H1 (cell line): ENCODE results near the gene TGM1. TPM values are rescaled to one million over a fixed set of nuclear protein-coding genes. Genes with fewer than 3 reads are reported as not detected.

Experiments used
- CTCF ChIA-PET: fragments of 300-600 bp; sonication (Branson Sonifier 250); formaldehyde crosslinking; loops from one replicate; lab custom pipeline; 2021; ENCODE audit not compliant: partially characterized antibody; lab: Charles Lee
- POLR2A ChIA-PET: fragments of 300-600 bp; sonication (Branson Sonifier 250); formaldehyde crosslinking; loops from one replicate; lab custom pipeline; 2021; ENCODE audit warnings: inconsistent platforms; ENCODE audit not compliant: partially characterized antibody; lab: Charles Lee
- DNase-seq, 2 experiments: peaks; one replicate each; pipeline versions ENCODE4 v3.0.0 to v3.0.0-alpha.2; 2010 to 2022; ENCODE audit warnings: low spot score in 2 of 2, low read depth in 1 of 2, mixed read lengths in 1 of 2
- FAIRE-seq: peaks from 2 replicates; lab custom pipeline; 2011; peaks lifted over from hg19 to GRCh38; lab: Jason Lieb, UNC
- H2AFZ ChIP-seq: 2 replicates; pipeline ENCODE4 v1.8.1; 2012; ENCODE audit warnings: low read length, inconsistent platforms
- H2AK5ac ChIP-seq: 2 replicates; pipeline ENCODE4 v1.6.1; 2013; ENCODE audit warnings: low read depth, low read length
- H2BK120ac ChIP-seq: replicated peaks from 2 replicates; pipeline ENCODE3; 2013; ENCODE audit warnings: low read depth, low read length, inconsistent platforms
- H2BK12ac ChIP-seq: 2 replicates; pipeline ENCODE4 v1.6.1; 2013; ENCODE audit warnings: low read depth, low read length
- H2BK15ac ChIP-seq: 2 replicates; pipeline ENCODE4 v1.6.1; 2013; ENCODE audit warnings: low read length
- H2BK20ac ChIP-seq: 2 replicates; pipeline ENCODE4 v1.6.1; 2013; ENCODE audit warnings: low read length
- H2BK5ac ChIP-seq: 2 replicates; pipeline ENCODE4 v1.6.1; 2013; ENCODE audit warnings: low read depth, low read length
- H3K14ac ChIP-seq: 2 replicates; pipeline ENCODE4 v1.6.1; 2013; ENCODE audit warnings: inconsistent platforms; ENCODE audit not compliant: insufficient read length
- H3K18ac ChIP-seq: 2 replicates; pipeline ENCODE4 v1.6.1; 2013; ENCODE audit warnings: low read length; ENCODE audit errors: extremely low read depth
- H3K23ac ChIP-seq: 2 replicates; pipeline ENCODE4 v1.6.1; 2013; ENCODE audit warnings: inconsistent platforms; ENCODE audit not compliant: insufficient read length
- H3K23me2 ChIP-seq: 2 replicates; pipeline ENCODE4 v1.6.1; 2013; ENCODE audit warnings: low read depth, low read length
- H3K27ac ChIP-seq: 2 replicates; pipeline ENCODE4 v1.6.1; 2011; ENCODE audit warnings: low read depth, low read length, inconsistent platforms
- H3K27me3 ChIP-seq, 4 experiments: replicated peaks in 1 of 4; 1 replicate in 1 of 4; 2 replicates in 3 of 4; pipeline versions ENCODE4 v1.6.1 to v1.8.1; 2011 to 2013; ENCODE audit warnings: low read length in 3 of 4, mild to moderate bottlenecking in 3 of 4, inconsistent platforms in 2 of 4, mixed read lengths in 2 of 4, moderate library complexity in 1 of 4; ENCODE audit not compliant: control insufficient read depth in 3 of 4, insufficient read depth in 3 of 4; ENCODE audit errors: extremely low read depth in 1 of 4
- H3K36me3 ChIP-seq, 4 experiments: 2 replicates each; pipeline versions ENCODE4 v1.6.1 to v1.8.1; 2011 to 2013; ENCODE audit warnings: mild to moderate bottlenecking in 4 of 4, low read length in 3 of 4, moderate library complexity in 2 of 4, control low read depth in 1 of 4, inconsistent platforms in 1 of 4; ENCODE audit not compliant: insufficient read depth in 4 of 4, control insufficient read depth in 2 of 4
- H3K4ac ChIP-seq: replicated peaks from 2 replicates; pipeline ENCODE3; 2013; ENCODE audit warnings: low read length, low read depth, mixed read lengths, inconsistent platforms; ENCODE audit not compliant: insufficient read length
- H3K4me1 ChIP-seq, 4 experiments: replicated peaks in 1 of 4; 1 replicate in 1 of 4; 2 replicates in 3 of 4; pipeline versions ENCODE4 v1.6.1 to v1.8.1; 2011 to 2013; ENCODE audit warnings: low read length in 3 of 4, inconsistent platforms in 2 of 4, mixed read lengths in 1 of 4; ENCODE audit not compliant: insufficient read depth in 4 of 4, control insufficient read depth in 3 of 4
- H3K4me2 ChIP-seq, 2 experiments: 2 replicates each; pipeline versions ENCODE4 v1.6.1 to v1.8.1; 2011 to 2013; ENCODE audit warnings: low read depth in 2 of 2, low read length in 2 of 2, control low read depth in 1 of 2, inconsistent platforms in 1 of 2, mild to moderate bottlenecking in 1 of 2; ENCODE audit not compliant: insufficient read depth in 1 of 2
- H3K4me3 ChIP-seq, 4 experiments: fragments of 200-600, 300-600 bp in 1 of 4; sonication (generic), shearing (Covaris generic), sonication (Bioruptor Twin) in 1 of 4; 2 replicates each; pipeline versions ENCODE4 v1.5.1 to v1.8.1; 2011 to 2016; ENCODE audit warnings: low read length in 4 of 4, low read depth in 3 of 4, control low read depth in 2 of 4, inconsistent platforms in 2 of 4, mild to moderate bottlenecking in 2 of 4, mixed read lengths in 1 of 4, moderate library complexity in 1 of 4; ENCODE audit not compliant: insufficient read depth in 2 of 4; ENCODE audit errors: extremely low read depth in 1 of 4
- H3K56ac ChIP-seq: replicated peaks from 2 replicates; pipeline ENCODE3; 2013; ENCODE audit warnings: low read depth, mild to moderate bottlenecking, mixed read lengths, low read length, inconsistent platforms; ENCODE audit not compliant: insufficient read length
- H3K79me1 ChIP-seq: 2 replicates; pipeline ENCODE4 v1.6.1; 2013; ENCODE audit warnings: low read depth, low read length, control low read depth
- H3K79me2 ChIP-seq, 2 experiments: 2 replicates each; pipeline versions ENCODE4 v1.6.1 to v1.8.1; 2012 to 2013; ENCODE audit warnings: low read length in 2 of 2, mild to moderate bottlenecking in 2 of 2, inconsistent platforms in 1 of 2; ENCODE audit not compliant: insufficient read depth in 2 of 2, control insufficient read depth in 1 of 2
- H3K9ac ChIP-seq, 4 experiments: replicated peaks in 1 of 4; 1 replicate in 1 of 4; 2 replicates in 3 of 4; pipeline versions ENCODE4 v1.6.1 to v1.8.1; 2011 to 2013; ENCODE audit warnings: low read depth in 3 of 4, low read length in 3 of 4, control low read depth in 2 of 4, mild to moderate bottlenecking in 2 of 4, moderate library complexity in 2 of 4, inconsistent platforms in 1 of 4; ENCODE audit errors: extremely low read depth in 1 of 4
- H3K9me3 ChIP-seq, 2 experiments: 2 replicates each; pipeline versions ENCODE4 v1.6.1 to v1.8.1; 2012 to 2013; ENCODE audit warnings: mild to moderate bottlenecking in 2 of 2, moderate library complexity in 2 of 2, control low read depth in 1 of 2, inconsistent platforms in 1 of 2, low read depth in 1 of 2, low read length in 1 of 2, mixed read lengths in 1 of 2; ENCODE audit not compliant: insufficient read depth in 2 of 2
- H4K20me1 ChIP-seq, 2 experiments: replicated peaks in 1 of 2; 2 replicates each; pipeline versions ENCODE3 to v1.8.1; 2011 to 2013; ENCODE audit warnings: inconsistent platforms in 2 of 2, low read length in 2 of 2, mild to moderate bottlenecking in 1 of 2; ENCODE audit not compliant: insufficient read depth in 2 of 2, control insufficient read depth in 1 of 2
- H4K5ac ChIP-seq: 2 replicates; pipeline ENCODE4 v1.6.1; 2013; ENCODE audit warnings: low read length, low read depth, mixed read lengths, inconsistent platforms; ENCODE audit not compliant: insufficient read length
- H4K8ac ChIP-seq: 2 replicates; pipeline ENCODE4 v1.8.0; 2013; ENCODE audit warnings: mild to moderate bottlenecking, moderate library complexity, low read length, inconsistent platforms; ENCODE audit not compliant: insufficient read depth; ENCODE audit errors: extremely low read depth
- H4K91ac ChIP-seq: replicated peaks from 2 replicates; pipeline ENCODE3; 2013; ENCODE audit warnings: low read length, mixed read lengths, inconsistent platforms; ENCODE audit not compliant: insufficient read length
- ASH2L ChIP-seq: fragments of 200-600, 300-600 bp; sonication (generic); IDR thresholded peaks from one replicate; pipeline ENCODE4 v1.7.1; 2017; ENCODE audit warnings: low read length
- CBX8 ChIP-seq: fragments of 300-800, 300-1000 bp; sonication (generic); IDR thresholded peaks from 2 replicates; pipeline ENCODE4 v1.7.1; 2016; ENCODE audit warnings: low read depth, low read length, borderline replicate concordance
- CTBP2 ChIP-seq: IDR thresholded peaks from 2 replicates; pipeline ENCODE4 v1.7.0; 2011; ENCODE audit warnings: borderline replicate concordance, mild to moderate bottlenecking, moderate library complexity, mixed read lengths, low read length; ENCODE audit not compliant: insufficient read depth, insufficient read length
- EP300 ChIP-seq, 2 experiments: IDR thresholded peaks; 1 replicate in 1 of 2; 2 replicates in 1 of 2; pipeline ENCODE4 v1.6.1; 2011 to 2012; ENCODE audit warnings: low read depth in 2 of 2, low read length in 2 of 2, mild to moderate bottlenecking in 2 of 2, borderline replicate concordance in 1 of 2, inconsistent platforms in 1 of 2, moderate library complexity in 1 of 2
- EZH2 ChIP-seq: fragments of 200-600 bp; sonication (generic); IDR thresholded peaks from 2 replicates; pipeline ENCODE4 v1.7.1; 2012; ENCODE audit warnings: low read depth, mild to moderate bottlenecking, moderate library complexity, low read length, inconsistent platforms; ENCODE audit not compliant: severe bottlenecking
- JUND ChIP-seq: IDR thresholded peaks from 2 replicates; pipeline ENCODE4 v1.6.1; 2011; ENCODE audit warnings: mild to moderate bottlenecking, improper control_type of control experiment, low read length
- MAFK ChIP-seq: IDR thresholded peaks from 2 replicates; pipeline ENCODE4 v1.6.1; 2012; ENCODE audit warnings: low read depth, mild to moderate bottlenecking, improper control_type of control experiment, low read length
- POLR2AphosphoS5 ChIP-seq: IDR thresholded peaks from 2 replicates; pipeline ENCODE4 v1.6.1; 2011; ENCODE audit warnings: low read depth, low read length
- SIN3A ChIP-seq, 2 experiments: IDR thresholded peaks in 1 of 2; conservative IDR thresholded peaks in 1 of 2; 2 replicates each; pipeline ENCODE4 v1.6.1; 2011 to 2012; ENCODE audit warnings: low read length in 2 of 2, improper control_type of control experiment in 1 of 2, low read depth in 1 of 2, mild to moderate bottlenecking in 1 of 2
- WGBS, 2 experiments: shearing (Covaris generic) in 1 of 2; methylation state at CpG; one replicate each; pipeline versions ENCODE4 v1.1.6 to v1.1.7; 2013 to 2015; ENCODE audit warnings: low lambda C conversion rate in 2 of 2, mixed read lengths in 2 of 2, inconsistent platforms in 1 of 2, low coverage in 1 of 2, missing lambda C conversion rate in 1 of 2; ENCODE audit not compliant: insufficient replicate concordance in 2 of 2, insufficient coverage in 1 of 2, insufficient read length in 1 of 2; ENCODE audit errors: extremely low coverage in 1 of 2, missing lambda C conversion rate in 1 of 2; 5-methylcytosine and 5-hydroxymethylcytosine counted together
- polyA plus RNA-seq, 7 experiments: library from polyadenylated mRNA; depleted of rRNA in 3 of 7; stranded (reverse) in 5 of 7; unstranded in 2 of 7; fragments of >200 nt in 5 of 7; fragments of 200-250 nt in 2 of 7; gene quantifications; 1 replicate in 5 of 7; 2 replicates in 1 of 7; 4 replicates in 1 of 7; pipeline versions ENCODE4 v1.2.1 to v1.2.3, GENCODE V29; 2011 to 2013; ENCODE audit warnings: missing spikeins in 2 of 7, mixed read lengths in 2 of 7
- total RNA-seq: library from RNA; stranded (reverse); fragmentation: NEBNext Ultra II Directional; extraction: Animal tissue kit (Norgen Biotek cat#: 25700); gene quantifications from 2 replicates; pipeline ENCODE4 v1.2.1, GENCODE V29; 2021

Gene TGM1
- total and polyA plus RNA-seq, 2 of the 8 experiments (the other 6 are each of a cell fraction or from before 2014, with no cell fraction given) = 1.8 to 2.2 TPM

DNA sequence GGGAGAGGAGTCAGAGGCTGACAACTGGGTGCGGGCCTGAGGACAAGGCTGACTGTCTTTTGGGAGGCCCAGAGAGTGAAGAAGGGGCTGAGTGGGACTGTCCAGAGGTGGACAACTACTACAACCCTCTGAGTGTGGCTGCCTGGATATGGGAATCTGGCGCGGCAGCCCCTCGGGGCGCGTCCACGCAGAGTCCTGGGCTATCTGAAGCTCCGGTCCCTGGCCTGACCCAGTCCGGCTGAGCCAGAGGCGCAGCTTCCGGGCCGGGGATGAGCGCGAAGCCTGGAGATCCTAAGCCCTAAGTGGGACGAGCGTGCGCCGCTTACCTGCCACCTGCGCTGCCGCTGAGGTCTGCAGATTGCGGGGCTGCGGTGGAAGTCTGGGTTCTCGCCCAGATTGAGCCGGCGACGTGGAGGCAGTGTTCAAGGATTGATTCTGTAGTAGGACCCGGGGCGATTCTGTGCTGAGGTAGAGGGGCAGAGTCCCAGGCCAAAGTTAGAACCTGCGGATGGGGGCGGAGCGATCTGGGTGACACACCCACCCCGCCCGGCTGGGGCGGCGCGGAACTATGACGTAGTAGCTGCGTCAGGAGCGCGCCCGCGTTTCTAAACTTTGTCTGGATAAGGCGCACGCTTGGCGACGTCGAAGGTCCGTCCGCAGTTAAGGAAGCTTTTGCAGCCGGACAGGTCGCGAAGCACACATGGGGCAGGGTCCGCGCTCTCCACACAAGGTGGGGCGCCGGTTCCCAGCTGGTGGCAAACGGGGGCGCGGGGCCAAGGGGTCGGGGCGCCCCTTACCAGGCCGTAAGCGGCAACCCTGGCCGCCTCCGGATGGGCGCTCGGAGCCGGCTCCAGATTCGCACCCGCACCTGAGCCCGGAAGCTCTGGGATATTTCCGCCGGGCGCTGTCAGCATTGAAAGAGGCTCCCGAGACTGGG is 36.5 kb upstream of the TGM1 start, which contains the start of the genes DHRS1 and NOP9:
DHRS1 (minus strand) TSS at position 526 of the 937 bp plus-strand sequence. CDS start 674 bp downstream, outside the sequence.
NOP9 (plus strand) TSS at position 596 of the 937 bp plus-strand sequence; CDS start at position 701, 105 bp downstream.
- H2BK15ac ChIP-seq = no peak within 1 kb of the TSS
- no peak for FAIRE-seq
- no peak within 1 kb of the TSS for H4K91ac ChIP-seq
- TF ChIP-seq CBX8 (no peak), EZH2 (no peak), JUND (peak; percentile 47; the same call in 1 of the 2 replicates), CTBP2 (no peak), ASH2L (peak; percentile 93), POLR2AphosphoS5 (peak; percentile 86), SIN3A (conservative IDR thresholded peaks at IDR 0.05 in 1 of 2, IDR thresholded peaks at IDR 0.05 in 1 of 2; ENCODE audit: low read depth in 1 of 2, low read length in 2 of 2) (peak; percentile 92 to 96; a peak in 3 of 4 replicates), EP300 (IDR thresholded peaks at IDR 0.05; ENCODE audit: borderline replicate concordance in 1 of 2, low read depth in 2 of 2, low read length in 2 of 2) (peak in 1 of 2 experiments; percentile 10; a peak in 1 of 3 replicates), MAFK (no peak)

More for the DNA sequence above, 36.5 kb upstream of the TGM1 start, which contains the start of the genes DHRS1 and NOP9:
- H3K23ac ChIP-seq = no peak within 1 kb of the TSS
- H3K4me2 ChIP-seq = peak within 1 kb of the TSS; percentile 85 to 96
- peak within 1 kb of the TSS; percentile 98 for H3K18ac ChIP-seq
- peak; percentile 61 to 99 for DNase-seq
- no peaks in the 10 kb centered on the region; a peak in 1 of 4 replicates for H3K9me3 ChIP-seq
- no peaks in the 10 kb centered on the region for H4K20me1 ChIP-seq
- H4K8ac ChIP-seq = peak within 1 kb of the TSS; percentile 92
- H3K4ac ChIP-seq = no peak within 1 kb of the TSS
- no peak within 1 kb of the TSS for H3K27ac ChIP-seq
- peak within 1 kb of the TSS; percentile 87 for H4K5ac ChIP-seq
- peak within 1 kb of the TSS; percentile 28 for H2AFZ ChIP-seq
- H3K4me3 ChIP-seq = peak within 1 kb of the TSS; percentile 76 to 91 (median 88)
- peaks cover 5% of the 10 kb centered on the region; the same call in 1 of the 2 replicates for H3K79me1 ChIP-seq
- H3K4me1 ChIP-seq = peaks cover 0 to 7% (median 4%) of the 10 kb centered on the region in 4 experiments; a peak in 5 of 7 replicates
- ChIA-PET CTCF (interaction anchor here (0.7 to 9.0 kb wide), 15 partner anchors 9 to 241 kb away, joined by 3 to 163 read pairs (median 5); partner anchors contain the start of genes CHMP4A, CIDEB, IPO4 and KHNYN), POLR2A (interaction anchor here (0.6 to 6.1 kb wide), 23 partner anchors 8 to 758 kb away, joined by 3 to 50 read pairs (median 5); partner anchors contain the start of genes ADCY4, CHMP4A, CIDEB and GMPR2)
- H3K36me3 ChIP-seq = peaks cover 22 to 33% (median 29%) of the 10 kb centered on the region in 4 experiments
- no peak within 1 kb of the TSS for H2BK20ac ChIP-seq
- WGBS, 2 experiments = 3% methylated on average over 61 of the region's 75 CpGs; no CpG with 5 or more reads in 1 of the 2 experiments
- H3K9ac ChIP-seq = peak within 1 kb of the TSS; percentile 59 to 91 (median 66)
- H2BK5ac ChIP-seq = peak within 1 kb of the TSS; percentile 64; the same call in 1 of the 2 replicates
- no peak within 1 kb of the TSS for H2AK5ac ChIP-seq
- H3K23me2 ChIP-seq = peaks cover 4% of the 10 kb centered on the region; the same call in 1 of the 2 replicates
- no peak within 1 kb of the TSS for H2BK120ac ChIP-seq
- H2BK12ac ChIP-seq = no peak within 1 kb of the TSS
- H3K79me2 ChIP-seq = peaks cover 4 to 13% of the 10 kb centered on the region in 2 experiments; a peak in 2 of 4 replicates
- H3K27me3 ChIP-seq = no peaks in the 10 kb centered on the region
- H3K14ac ChIP-seq = no peak within 1 kb of the TSS
- H3K56ac ChIP-seq = peak within 1 kb of the TSS; percentile 78
